GM19452 (cell line): Measurements from ENCODE around the gene RASAL2.

Experiments used
- ATAC-seq: cut with Tn5 transposase; IDR thresholded peaks from one replicate; pipeline ENCODE4 v1.9.1; 2021; ENCODE audit not compliant: unreplicated experiment

The RASAL2 gene

GRCh38 chr1:178483251-178483957 lies 389.5 kb downstream of the RASAL2 start:
- no peak for ATAC-seq

DNA sequence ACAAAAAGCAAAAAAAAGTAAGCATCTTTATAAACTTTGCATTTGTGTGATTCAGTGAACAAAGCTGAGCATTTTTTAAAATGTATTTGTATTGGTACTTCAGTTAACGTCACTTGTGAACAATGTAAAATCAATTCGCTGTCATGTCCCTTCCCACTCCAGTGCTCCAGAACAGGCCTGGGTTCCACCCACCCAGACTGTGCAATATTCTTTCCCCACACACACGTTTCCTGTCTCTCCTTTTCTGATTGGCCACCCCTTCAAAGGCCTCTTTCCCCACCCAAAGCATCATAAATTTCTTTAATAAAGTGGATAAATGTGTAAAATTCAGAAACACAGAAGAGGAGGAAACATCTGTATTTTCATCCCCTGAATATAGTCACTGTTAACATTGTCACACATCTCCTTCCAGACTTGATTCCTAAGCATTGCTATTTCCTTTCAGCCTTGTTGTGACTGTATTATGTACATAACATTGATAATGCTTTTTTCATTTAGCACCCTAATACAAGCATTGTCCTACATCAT lies 390.9 kb downstream of the RASAL2 start:
- ATAC-seq = no peak

GRCh38 chr1:178485541-178485981 lies 391.7 kb downstream of the RASAL2 start:
- ATAC-seq = no peak

- no peak for ATAC-seq
Observed at GRCh38 chr1:178486100-178487069, 392.5 kb downstream of the RASAL2 start.

- no peak for ATAC-seq
Observed at GRCh38 chr1:178487070-178487615, 393.2 kb downstream of the RASAL2 start.

GRCh38 chr1:178488393-178488792 lies 394.5 kb downstream of the RASAL2 start:
- ATAC-seq = no peak

GRCh38 chr1:178489399-178489798 lies 395.5 kb downstream of the RASAL2 start:
- no peak for ATAC-seq

GRCh38 chr1:178490136-178490535 lies 396.2 kb downstream of the RASAL2 start:
- no peak for ATAC-seq

GRCh38 chr1:178490967-178491366 lies 397.1 kb downstream of the RASAL2 start:
- ATAC-seq = no peak

DNA sequence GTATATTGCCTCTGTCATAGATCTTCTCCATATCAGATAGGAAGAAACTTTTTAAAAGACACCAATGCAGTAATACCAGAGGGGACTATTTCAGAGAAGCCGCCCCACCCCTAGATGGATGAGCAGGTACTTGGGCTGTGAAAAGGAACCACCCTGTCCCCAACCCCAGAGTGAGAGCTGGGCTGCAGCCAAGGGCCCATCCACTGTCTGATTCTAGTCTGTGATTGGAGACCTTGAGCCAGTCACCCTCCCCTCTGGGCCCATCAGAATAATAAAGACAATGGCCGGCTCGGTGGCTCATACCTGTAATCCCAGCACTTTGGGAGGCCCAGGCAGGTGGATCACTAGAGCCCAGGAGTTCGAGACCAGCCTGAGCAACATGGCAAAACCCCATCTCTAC lies 397.8 kb downstream of the RASAL2 start:
- no peak for ATAC-seq

GRCh38 chr1:178492341-178492740 lies 398.4 kb downstream of the RASAL2 start:
- ATAC-seq = no peak

- no peak for ATAC-seq
Observed at GRCh38 chr1:178493301-178493741, 399.4 kb downstream of the RASAL2 start.

DNA sequence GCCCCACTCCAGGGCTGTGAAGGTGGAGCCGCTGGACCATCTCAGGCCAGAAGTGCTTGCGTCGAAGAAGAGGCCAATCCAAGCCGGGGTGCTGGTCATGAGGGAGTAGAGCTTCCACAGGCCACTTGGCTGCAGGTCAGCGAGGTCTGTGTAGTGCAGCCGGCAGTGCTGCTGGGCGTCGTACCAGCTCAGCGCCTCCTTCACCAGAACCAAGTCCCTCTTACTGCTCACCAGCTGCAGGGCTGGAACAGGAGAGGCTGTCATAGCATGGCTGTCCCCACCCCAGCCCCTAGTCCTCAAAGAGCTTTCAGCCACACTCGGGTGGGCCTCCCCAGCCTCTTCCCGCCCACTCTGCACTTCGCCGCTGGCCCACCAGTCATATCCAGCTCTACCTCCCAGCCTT lies 400.7 kb downstream of the RASAL2 start:
- ATAC-seq = no peak

DNA sequence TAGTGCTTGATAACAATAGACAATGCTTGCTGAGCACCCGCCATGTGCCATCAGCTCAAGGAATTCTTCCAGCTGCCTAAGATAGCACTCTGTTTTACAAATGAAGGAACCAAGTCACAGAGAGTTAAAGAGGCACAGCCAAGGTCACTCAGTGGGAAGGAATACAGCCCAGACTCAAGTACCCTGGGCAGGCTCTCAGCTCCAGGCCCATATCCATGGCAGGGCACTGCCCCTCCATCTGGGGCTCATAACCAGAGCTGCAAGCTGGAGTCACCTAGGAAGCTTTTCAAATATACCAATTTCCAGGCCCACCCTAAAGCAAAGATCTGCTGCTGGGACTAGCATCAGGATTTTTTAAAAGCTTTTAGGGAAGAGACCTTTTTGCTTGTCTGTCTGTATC lies 401.3 kb downstream of the RASAL2 start:
- ATAC-seq = no peak

GRCh38 chr1:178495741-178496409 lies 402.0 kb downstream of the RASAL2 start:
- ATAC-seq = no peak

- no peak for ATAC-seq
Observed at GRCh38 chr1:178496410-178497135, 402.7 kb downstream of the RASAL2 start, which contains the start of gene CLEC20A. Gene CLEC20A (minus strand): TSS chr1:178496964. CDS start chr1:178496939, 25 bp downstream.

DNA sequence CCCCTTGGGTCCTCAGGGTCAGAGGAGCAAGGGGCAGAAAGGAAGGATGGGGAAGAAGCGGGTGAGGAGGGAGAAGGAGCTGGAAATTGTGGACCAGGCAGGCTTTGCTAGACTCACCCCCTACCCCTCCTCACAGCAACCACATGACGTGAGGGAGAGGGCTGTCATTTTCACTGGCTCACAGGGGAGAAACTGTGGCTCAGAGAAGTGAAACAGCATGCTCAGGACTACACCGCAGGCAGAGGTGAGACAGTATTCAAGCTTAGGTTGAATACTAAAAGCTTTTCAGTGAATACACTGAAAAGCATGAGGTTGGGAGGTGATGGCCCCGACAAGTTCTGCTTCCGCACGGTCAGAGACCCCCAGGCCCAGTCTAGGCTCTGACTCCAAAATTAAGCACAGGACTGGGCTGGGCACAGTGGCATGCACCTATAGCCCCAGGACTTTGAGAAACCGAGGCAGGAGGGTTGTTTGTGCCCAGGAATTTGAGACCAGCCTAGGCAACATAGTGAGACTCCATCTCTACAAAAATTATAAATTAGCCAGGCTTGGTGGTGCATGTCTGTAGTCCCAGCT lies 404.1 kb downstream of the RASAL2 start:
- no peak for ATAC-seq

GRCh38 chr1:178498896-178499675 lies 405.2 kb downstream of the RASAL2 start:
- no peak for ATAC-seq
